HepG2 (cell line): ENCODE results near the gene NIBAN1. TPM values are rescaled to one million over a fixed set of nuclear protein-coding genes. Genes with fewer than 3 reads are reported as not detected.

ENCODE experiments used
- ATAC-seq: fragments of 200-7000 bp; cut with Tn5 transposase; 3 replicates; pipeline ENCODE4 v1.9.1; 2020; ENCODE audit warnings: mild to moderate bottlenecking, moderate library complexity
- BruUV-seq: library from RNA; stranded (reverse); fragments of 400-500 nt; replicated peaks from 2 replicates; lab custom pipeline; 2021; lab: Mats Ljungman, UMichigan
- CTCF ChIA-PET: fragments of 300-600 bp; formaldehyde crosslinking; extraction: SDS; loops from one replicate; lab custom pipeline; 2021; ENCODE audit warnings: low total read pairs, inconsistent platforms, low intra/inter-chr PET ratio; lab: Yijun Ruan, JAX
- POLR2A ChIA-PET: fragments of 350-600 bp; sonication (Branson Sonifier 250); formaldehyde crosslinking; loops from one replicate; lab custom pipeline; 2020; ENCODE audit warnings: antibody characterized with exemption, inconsistent platforms; lab: Yijun Ruan, JAX
- DNase-seq: peaks from one replicate; pipeline ENCODE4 v3.0.0-alpha.2; 2015; ENCODE audit warnings: low spot score
- FAIRE-seq: peaks from 3 replicates; lab custom pipeline; 2011; peaks lifted over from hg19 to GRCh38; lab: Jason Lieb, UNC
- H2AFZ ChIP-seq: one replicate; pipeline ENCODE4 v1.6.1; 2011; ENCODE audit warnings: low read length, inconsistent platforms
- H3K27ac ChIP-seq: fragments of 300-600 bp; 3 replicates; pipeline ENCODE4 v1.8.0; 2011; ENCODE audit warnings: mixed run types, mild to moderate bottlenecking, mixed read lengths, low read length, inconsistent platforms; ENCODE audit not compliant: insufficient read depth; ENCODE audit errors: extremely low read length
- H3K27me3 ChIP-seq, 2 experiments: fragments of 200-600 bp in 1 of 2; 2 replicates in 1 of 2; 3 replicates in 1 of 2; pipeline versions ENCODE4 v1.6.0 to v1.8.0; 2011; ENCODE audit warnings: low read length in 2 of 2, mild to moderate bottlenecking in 2 of 2, moderate library complexity in 2 of 2, inconsistent platforms in 1 of 2; ENCODE audit not compliant: insufficient read depth in 2 of 2, control insufficient read depth in 1 of 2
- H3K36me3 ChIP-seq, 2 experiments: fragments of 200-600 bp in 1 of 2; replicated peaks in 1 of 2; 2 replicates in 1 of 2; 3 replicates in 1 of 2; pipeline versions ENCODE4 v1.5.1 to v1.8.0; 2011; ENCODE audit warnings: low read length in 2 of 2, inconsistent platforms in 1 of 2; ENCODE audit not compliant: insufficient read depth in 2 of 2, control insufficient read depth in 1 of 2
- H3K4me1 ChIP-seq: 2 replicates; pipeline ENCODE4 v1.5.1; 2012; ENCODE audit warnings: low read length, inconsistent platforms; ENCODE audit not compliant: insufficient read depth
- H3K4me2 ChIP-seq: 2 replicates; pipeline ENCODE4 v1.6.0; 2011; ENCODE audit warnings: low read depth, low read length, inconsistent platforms
- H3K4me3 ChIP-seq, 3 experiments: fragments of 200-600 bp in 1 of 3; sonication (generic), shearing (Covaris generic) in 1 of 3; replicated peaks in 1 of 3; 2 replicates each; pipeline ENCODE4 v1.5.1; 2011 to 2016; ENCODE audit warnings: low read length in 3 of 3, inconsistent platforms in 2 of 3, low read depth in 2 of 3, mild to moderate bottlenecking in 2 of 3, control low read depth in 1 of 3, mixed read lengths in 1 of 3; ENCODE audit not compliant: insufficient read depth in 1 of 3
- H3K79me2 ChIP-seq: one replicate; pipeline ENCODE4 v1.6.1; 2011; ENCODE audit warnings: low read length, inconsistent platforms; ENCODE audit not compliant: insufficient read depth
- H3K9ac ChIP-seq: 2 replicates; pipeline ENCODE4 v1.6.0; 2011; ENCODE audit warnings: mild to moderate bottlenecking, low read depth, low read length, inconsistent platforms; ENCODE audit not compliant: insufficient read depth
- H3K9me3 ChIP-seq: 2 replicates; pipeline ENCODE4 v1.5.1; 2012; ENCODE audit warnings: mild to moderate bottlenecking, low read length
- H4K20me1 ChIP-seq: 2 replicates; pipeline ENCODE4 v1.6.0; 2011; ENCODE audit warnings: inconsistent platforms, mild to moderate bottlenecking, low read length, moderate library complexity; ENCODE audit not compliant: insufficient read depth
- ZNF382 ChIP-seq: sonication (generic); formaldehyde crosslinking; IDR thresholded peaks from 2 replicates; pipeline ENCODE4 v1.5.0; 2020; ENCODE audit warnings: missing genetic modification reagents, mild to moderate bottlenecking, borderline replicate concordance
- WGBS: methylation state at CpG from one replicate; pipeline ENCODE4 v1.1.6; 2017; ENCODE audit warnings: low lambda C conversion rate; 5-methylcytosine and 5-hydroxymethylcytosine counted together
- in situ Hi-C: cut with HindIII; loops from 2 replicates; pipeline ENCODE4 v1.10.0; 2017; ENCODE audit warnings: low pct_unique_long_range_greater_than_20kb; ENCODE audit not compliant: extremely low pct_ligation_motif_present
- intact Hi-C: fragments of 100-400 bp; cut with micrococcal nuclease; formaldehyde crosslinking; loops from one replicate; pipeline ENCODE4 v1.10.0; 2022; ENCODE audit not compliant: unreplicated experiment
- polyA plus RNA-seq, 8 experiments: library from polyadenylated mRNA; depleted of rRNA in 3 of 8; stranded (reverse) in 7 of 8; unstranded in 1 of 8; fragments of >200 nt; fragmentation: Illumina TruSeq in 4 of 8; extraction: Trizol in 4 of 8; gene quantifications; 2 replicates each; pipeline versions ENCODE4 v1.2.1 to v1.2.3, GENCODE V29; 2011 to 2016; ENCODE audit warnings: low read depth in 4 of 8, missing spikeins in 1 of 8, mixed read lengths in 1 of 8; ENCODE audit not compliant: insufficient read depth in 1 of 8
- total RNA-seq, 5 experiments: library from RNA; depleted of rRNA; stranded (reverse); fragments of >200 nt; fragmentation: Illumina TruSeq; extraction: Trizol; gene quantifications; 2 replicates each; pipeline ENCODE4 v1.2.3, GENCODE V29; 2016; ENCODE audit warnings: low read depth in 1 of 5
- TF ChIP-seq, protein P1 (sequence below): sonication (generic); formaldehyde crosslinking; IDR thresholded peaks from 2 replicates; pipeline ENCODE4 v1.5.0; 2020; ENCODE audit warnings: mild to moderate bottlenecking, missing genetic modification reagents, borderline replicate concordance

The NIBAN1 gene
- total and polyA plus RNA-seq, 2 of the 13 experiments (the other 11 are each of a cell fraction or from before 2014, with no cell fraction given), result not detected

DNA sequence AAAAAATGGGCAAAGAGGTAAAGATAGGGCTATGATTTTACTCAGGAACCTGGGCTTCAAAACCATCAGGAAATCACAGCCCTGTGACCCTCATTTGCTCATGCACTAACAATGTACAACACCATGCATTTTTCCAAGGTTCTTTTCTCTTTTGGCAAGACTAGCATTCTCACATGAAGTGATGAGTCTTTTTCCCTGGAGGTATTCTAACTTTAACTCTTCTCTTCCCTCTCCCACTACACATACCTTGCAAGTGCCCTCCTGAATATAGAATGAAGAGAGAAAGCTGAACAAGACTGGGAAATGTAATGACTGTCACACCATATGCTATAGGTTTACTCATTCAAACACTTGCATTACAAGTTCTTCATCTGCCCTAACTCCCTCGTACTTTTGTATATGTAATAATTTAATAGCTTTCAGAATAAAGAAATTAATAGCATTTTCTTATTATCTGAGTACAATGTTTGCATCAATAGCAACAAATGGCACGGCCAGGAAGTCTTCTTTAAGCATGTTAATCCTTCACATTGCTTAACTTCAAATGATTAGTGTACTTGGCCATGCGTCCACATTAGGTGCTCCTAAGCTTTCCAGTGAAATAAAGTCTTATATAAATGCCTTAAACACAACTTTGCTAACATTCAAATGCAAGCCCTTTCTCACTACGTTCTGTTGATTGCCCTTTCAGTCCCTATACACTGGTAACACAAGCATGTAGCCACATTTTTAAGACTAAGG lies 1.8 kb downstream of the NIBAN1 start:
- BruUV-seq, result no TSS peak
- no peaks in the 10 kb centered on the region for H4K20me1 ChIP-seq
- in situ Hi-C loops, result no loop called here
- 14% methylated on average over 4 of the region's 4 CpGs for WGBS
- no peak overlapping the region for H3K9ac ChIP-seq
- H3K27me3 ChIP-seq, result peaks cover 0 to 45% of the 10 kb centered on the region in 2 experiments
- TF ChIP-seq ZNF382 (CRISPR knock-in tag), result no peak
- TF ChIP-seq, protein P1, sequence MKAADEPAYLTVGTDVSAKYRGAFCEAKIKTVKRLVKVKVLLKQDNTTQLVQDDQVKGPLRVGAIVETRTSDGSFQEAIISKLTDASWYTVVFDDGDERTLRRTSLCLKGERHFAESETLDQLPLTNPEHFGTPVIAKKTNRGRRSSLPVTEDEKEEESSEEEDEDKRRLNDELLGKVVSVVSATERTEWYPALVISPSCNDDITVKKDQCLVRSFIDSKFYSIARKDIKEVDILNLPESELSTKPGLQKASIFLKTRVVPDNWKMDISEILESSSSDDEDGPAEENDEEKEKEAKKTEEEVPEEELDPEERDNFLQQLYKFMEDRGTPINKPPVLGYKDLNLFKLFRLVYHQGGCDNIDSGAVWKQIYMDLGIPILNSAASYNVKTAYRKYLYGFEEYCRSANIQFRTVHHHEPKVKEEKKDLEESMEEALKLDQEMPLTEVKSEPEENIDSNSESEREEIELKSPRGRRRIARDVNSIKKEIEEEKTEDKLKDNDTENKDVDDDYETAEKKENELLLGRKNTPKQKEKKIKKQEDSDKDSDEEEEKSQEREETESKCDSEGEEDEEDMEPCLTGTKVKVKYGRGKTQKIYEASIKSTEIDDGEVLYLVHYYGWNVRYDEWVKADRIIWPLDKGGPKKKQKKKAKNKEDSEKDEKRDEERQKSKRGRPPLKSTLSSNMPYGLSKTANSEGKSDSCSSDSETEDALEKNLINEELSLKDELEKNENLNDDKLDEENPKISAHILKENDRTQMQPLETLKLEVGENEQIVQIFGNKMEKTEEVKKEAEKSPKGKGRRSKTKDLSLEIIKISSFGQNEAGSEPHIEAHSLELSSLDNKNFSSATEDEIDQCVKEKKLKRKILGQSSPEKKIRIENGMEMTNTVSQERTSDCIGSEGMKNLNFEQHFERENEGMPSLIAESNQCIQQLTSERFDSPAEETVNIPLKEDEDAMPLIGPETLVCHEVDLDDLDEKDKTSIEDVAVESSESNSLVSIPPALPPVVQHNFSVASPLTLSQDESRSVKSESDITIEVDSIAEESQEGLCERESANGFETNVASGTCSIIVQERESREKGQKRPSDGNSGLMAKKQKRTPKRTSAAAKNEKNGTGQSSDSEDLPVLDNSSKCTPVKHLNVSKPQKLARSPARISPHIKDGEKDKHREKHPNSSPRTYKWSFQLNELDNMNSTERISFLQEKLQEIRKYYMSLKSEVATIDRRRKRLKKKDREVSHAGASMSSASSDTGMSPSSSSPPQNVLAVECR (CRISPR knock-in tag), result no peak
- FAIRE-seq (no peak), DNase-seq (no peak), ATAC-seq (no peak)
- ChIA-PET POLR2A (no interaction called here), CTCF (no interaction called here)
- no peaks in the 10 kb centered on the region for H3K9me3 ChIP-seq
- H3K4me3 ChIP-seq, result no peak overlapping the region
- H2AFZ ChIP-seq, result no peak overlapping the region
- H3K79me2 ChIP-seq, result no peaks in the 10 kb centered on the region
- intact Hi-C loops, result no loop called here
- H3K27ac ChIP-seq, result no peak overlapping the region
- no peak overlapping the region for H3K4me2 ChIP-seq
- H3K36me3 ChIP-seq, result no peaks in the 10 kb centered on the region
- peaks cover 22% of the 10 kb centered on the region for H3K4me1 ChIP-seq
